IPS DF 4.7 (cell line): Measurements from ENCODE around the gene FST.

Experiments used
- DNase-seq: peaks from one replicate; pipeline ENCODE4 v3.0.0-alpha.2; 2013; ENCODE audit warnings: low spot score; ENCODE audit errors: extremely low read depth

Gene FST, protein sequence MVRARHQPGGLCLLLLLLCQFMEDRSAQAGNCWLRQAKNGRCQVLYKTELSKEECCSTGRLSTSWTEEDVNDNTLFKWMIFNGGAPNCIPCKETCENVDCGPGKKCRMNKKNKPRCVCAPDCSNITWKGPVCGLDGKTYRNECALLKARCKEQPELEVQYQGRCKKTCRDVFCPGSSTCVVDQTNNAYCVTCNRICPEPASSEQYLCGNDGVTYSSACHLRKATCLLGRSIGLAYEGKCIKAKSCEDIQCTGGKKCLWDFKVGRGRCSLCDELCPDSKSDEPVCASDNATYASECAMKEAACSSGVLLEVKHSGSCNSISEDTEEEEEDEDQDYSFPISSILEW

DNA sequence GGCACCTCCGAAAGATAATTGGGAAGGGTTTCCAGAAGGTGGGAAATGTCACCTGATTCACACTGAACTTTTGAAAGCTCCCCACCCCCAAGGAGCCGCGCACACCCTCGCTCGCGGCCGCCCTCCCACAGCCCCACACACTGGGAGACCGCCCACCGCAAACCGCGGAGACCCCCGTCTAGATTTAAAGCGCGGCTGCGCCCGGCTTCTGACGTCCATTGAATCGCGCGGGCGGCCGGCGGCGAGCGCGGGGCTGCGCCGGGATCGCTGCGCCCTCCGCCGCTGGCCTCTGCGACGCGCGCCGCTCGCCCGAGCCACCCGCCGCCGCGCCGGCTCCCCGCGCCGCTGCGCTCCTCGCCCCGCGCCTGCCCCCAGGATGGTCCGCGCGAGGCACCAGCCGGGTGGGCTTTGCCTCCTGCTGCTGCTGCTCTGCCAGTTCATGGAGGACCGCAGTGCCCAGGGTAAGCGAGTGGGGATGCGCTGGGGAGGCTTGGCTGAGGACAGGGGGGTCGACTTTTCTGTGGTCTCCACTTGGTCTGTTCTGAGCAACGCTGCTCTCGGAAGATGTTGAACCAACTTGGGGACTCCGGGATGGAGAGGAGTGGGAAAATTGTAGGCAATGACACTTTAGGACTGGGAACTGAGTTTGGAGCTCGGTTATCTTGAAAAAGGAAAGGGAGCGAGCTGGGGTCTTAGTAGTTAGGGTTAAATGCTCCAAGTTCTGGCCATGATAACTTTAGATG is at the start of gene FST:
TSS of gene FST (plus strand) at position 214 of the 743 bp plus-strand sequence. CDS start at position 377, 163 bp downstream.
- DNase-seq: no peak

DNA sequence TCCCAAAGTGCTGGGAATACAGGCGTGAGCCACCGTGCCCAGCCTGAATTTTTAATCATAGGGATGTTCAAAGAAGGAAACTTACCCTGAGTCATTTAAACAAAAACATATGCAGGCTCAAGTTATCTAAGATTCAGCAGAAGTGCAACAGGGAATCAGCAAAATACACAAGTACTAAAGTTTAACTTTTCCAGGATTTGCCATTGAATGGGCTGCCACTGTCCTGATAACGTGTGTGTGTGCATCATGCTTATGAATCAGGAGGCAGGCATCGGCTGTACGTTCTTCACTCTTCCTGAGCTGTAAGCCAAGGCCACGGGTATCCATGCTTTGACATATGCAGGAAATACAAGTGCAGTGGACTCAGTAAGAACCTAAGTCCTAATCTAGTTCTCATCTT is 48.8 kb upstream of the FST start:
- DNase-seq: no peak

DNA sequence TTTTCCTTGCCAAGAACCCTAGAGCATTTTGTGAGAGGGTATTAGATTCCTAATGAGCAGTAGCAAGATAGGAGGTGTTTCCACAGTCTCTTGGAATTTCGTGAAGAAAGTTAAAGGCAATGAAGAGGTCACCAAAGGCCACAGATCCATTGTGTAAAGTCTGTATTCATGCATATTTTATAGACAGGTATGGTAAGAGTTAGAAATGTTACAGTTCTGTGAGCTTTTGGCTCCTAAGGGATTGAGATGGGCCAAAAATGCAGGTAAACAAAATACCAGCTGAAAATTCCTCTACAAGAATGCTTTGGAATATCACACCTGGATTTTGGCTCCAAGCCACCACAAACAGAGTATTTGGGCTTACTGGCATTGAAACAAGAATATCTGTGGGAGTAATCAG is 47.4 kb upstream of the FST start:
- no peak for DNase-seq

DNA sequence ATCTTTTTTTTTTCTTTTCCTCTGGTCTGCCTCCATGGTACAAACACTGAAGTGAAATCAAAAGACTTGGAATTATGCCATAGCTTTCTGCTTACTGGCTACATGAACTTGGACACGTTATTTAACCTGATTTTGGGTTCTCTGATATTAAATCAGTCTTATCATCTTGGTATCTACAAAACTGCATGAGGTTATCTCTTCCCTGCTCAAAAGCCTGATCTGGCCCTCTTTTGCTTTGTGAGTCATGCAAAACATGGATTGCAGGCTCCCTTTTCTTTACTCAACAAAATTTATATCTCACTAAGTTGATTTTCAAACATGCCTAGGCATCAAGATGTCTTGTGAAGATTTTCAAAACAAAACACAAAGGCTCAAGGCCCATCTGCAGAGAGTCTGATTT is 45.9 kb upstream of the FST start:
- DNase-seq: no peak

DNA sequence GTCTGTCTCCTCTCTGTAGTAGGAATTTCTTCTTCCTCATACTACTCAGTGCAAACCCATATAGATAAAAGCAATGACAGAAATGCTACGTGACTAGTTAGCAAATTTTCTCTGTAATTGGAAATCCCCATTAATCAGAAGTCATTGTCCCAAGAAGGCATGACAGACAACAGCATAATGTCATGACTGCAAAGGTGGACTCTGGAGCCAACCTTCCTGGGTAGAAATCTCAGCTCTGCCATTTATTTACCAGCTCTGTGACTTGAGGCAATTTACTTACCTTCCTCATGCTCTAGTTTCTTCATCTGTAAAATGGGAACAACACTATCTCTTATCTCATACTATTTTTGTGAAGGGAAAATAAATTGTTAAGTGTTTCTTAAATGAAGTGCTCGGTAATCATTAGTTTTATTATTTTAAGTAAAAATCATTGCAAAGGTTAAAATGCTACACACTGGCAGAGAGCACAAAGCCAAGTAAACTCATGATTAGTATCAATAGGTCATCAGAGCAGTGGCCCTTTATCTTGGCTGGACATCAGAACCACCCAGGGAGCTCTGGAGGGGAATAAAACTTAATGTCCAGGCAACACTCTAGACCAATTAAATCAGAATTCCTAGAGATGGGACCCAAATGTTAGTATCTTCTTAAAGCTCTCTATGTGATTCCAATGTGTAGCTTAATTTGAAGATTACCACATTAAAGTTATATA is 43.8 kb upstream of the FST start:
- DNase-seq: no peak

DNA sequence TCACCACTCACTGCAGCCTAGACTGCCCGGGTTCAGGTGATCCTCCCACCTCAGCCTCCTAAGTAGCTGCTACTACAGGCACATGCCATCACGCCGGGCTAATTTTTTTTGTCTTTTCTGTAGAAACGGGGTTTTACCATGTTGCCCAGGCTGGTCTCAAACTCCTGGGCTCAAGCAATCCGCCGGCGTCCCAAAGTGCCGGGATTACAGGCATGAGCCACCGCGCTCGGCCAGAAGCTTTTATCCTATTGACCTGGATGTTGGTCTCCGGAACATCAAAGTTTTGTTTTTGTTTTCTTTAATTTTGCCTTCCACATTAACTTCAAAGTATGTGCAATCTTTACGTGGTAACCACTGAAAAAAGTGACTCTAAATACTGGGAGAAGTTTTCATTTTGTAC is 42.4 kb upstream of the FST start:
- DNase-seq: no peak

DNA sequence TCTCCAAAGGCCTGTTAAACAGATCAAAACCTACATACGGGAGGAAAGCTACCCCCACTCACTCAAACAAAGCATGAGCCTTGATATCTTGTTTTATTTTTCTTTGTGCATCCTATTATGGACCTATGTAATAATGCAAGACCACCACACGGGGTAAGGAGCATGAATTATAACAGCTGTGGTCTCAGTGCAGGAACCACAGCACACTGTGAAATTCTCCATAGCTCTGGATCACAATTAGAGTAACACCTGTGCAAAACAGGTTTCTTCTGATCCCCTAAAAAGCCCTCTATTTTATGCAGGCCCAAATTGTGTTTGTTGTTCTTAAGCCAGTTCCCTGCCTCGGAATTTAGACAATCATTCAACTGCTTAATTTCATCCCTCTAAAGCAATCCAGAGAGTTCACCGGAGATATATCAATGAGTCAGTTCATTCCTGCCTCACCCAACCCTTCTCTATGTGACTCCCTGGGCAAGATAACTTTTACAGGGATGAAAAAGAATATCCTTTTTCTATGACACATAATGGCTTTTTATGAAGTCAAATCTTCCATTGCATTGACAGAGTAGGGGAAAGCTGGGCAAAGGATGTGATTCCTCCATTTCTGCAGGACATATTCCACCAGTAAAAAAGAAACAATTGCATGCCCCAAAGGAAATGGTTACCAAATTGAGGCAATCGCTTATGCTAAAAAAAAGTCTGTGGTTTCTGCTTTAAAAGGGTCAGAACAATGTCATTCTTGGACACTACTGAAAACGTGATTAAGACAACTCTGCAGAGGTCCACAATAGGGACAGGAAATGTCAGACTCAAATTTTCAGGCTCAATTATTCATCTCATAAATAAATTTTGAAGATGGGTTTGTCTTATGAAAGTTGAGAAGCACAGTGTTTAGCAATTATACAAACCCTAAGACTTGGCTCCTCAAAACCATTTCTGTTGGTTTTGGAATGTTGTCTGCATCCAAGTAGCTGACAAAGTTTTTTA is 41.6 kb upstream of the FST start:
- DNase-seq: no peak

DNA sequence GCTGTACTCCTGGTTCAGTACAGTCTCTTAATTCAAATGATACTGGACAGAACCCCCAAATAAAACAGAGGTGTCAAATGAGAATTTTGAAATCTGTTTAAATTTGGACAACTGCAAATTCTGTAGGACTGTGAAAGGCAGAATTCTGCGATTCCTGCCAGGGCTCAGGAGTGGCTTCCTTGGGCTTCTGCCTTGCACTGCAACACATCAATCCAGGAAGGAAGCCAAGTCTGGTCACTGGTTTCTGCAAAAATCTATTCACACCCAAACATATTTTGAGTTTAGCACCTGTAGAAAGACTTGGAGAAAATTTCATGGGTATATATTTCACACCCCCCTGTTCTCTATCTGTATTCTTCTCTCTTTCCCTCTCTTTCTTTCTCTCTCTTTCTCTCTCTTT is 37.5 kb upstream of the FST start:
- no peak for DNase-seq

DNA sequence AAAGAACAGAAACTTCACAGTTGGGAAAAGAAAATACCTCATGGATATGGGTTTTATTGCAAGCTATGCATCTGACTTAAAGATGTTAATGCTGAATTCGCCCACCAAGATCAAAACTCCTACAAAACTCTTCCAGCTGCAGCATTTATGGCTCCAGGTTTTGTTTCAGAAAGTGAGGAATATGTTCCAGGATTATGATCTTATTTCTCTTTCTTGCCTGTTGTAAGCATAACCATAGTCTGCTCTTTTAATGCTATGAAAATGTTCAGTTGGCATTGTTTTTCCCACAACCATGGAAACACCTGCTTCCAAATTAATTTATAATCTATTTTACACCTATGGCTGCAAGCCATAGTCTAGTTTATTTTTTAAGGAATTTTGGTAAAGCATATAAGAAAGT is 34.9 kb upstream of the FST start:
- DNase-seq: no peak

DNA sequence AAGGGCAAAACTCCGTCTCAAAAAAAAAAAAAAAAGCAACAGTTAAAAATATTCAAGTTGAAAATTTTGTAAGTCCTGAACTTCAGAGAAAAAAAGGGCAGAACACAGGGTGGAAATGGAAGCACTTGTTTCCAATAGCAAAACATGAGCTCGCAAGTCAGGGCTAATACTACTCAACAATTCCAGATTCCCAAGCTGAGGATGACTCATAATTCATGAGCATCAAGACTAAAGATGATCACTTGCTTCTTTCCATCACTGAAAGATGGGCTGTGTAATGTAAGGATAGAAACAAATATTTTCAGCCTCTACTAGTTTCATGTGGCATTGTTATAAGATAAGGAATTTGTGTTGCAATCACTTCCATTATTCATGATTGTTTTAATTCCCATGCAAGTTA is 33.5 kb upstream of the FST start:
- DNase-seq: no peak

DNA sequence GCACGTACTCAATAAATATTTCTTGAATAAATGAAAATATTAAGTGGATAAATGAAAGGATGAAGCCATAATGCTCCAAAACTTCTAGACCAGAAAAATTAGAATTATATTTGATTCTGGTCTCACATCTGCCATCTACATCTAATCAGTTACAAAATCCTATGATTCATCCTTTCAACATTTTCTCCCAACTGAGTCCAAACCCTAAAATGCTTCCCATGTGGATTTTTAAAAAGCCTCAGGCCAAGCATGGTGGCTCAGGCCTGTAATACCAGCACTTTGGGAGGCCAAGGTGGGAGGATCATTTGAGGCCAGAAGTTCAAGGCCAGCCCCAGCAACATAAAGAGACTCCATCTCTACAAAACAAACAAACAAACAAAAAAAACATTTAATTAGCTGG is 31.6 kb upstream of the FST start:
- no peak for DNase-seq

DNA sequence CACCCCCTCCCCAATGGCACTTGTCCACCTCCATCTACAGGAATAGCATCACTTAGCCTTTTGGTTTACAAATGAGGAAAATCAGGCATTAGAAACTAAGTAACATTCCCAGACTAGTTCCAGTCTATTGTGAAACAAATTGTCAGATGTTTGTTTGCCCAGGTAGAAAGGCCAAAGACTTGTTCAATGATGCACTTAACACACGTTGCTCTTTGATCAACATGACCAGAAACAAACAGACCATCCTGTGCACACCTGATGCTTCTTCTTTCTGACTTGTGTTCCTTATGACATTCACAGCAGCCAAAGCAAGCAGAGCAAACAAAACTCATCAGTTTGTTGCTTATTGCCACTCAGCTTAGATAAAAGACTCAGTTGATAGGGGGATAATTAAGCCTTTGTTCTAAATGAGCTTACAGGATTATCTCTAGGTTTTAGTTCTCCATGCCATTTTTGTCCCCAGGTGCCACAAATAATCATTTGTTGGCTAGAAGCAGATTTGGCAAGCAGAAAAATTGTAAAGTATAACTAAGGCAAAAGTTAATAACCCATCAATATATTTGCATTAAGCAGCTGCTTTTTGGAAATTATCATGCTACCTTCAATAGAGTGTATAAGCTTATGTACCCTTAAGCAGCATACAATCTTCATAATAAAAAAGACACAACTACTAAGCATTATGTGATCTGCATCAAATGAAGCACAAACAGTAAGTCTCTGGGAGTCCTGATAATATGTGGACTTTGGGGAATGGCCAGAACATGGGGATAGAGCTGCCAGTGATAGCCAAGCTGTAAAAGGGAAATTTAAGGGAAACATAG is 26.3 kb upstream of the FST start:
- no peak for DNase-seq

DNA sequence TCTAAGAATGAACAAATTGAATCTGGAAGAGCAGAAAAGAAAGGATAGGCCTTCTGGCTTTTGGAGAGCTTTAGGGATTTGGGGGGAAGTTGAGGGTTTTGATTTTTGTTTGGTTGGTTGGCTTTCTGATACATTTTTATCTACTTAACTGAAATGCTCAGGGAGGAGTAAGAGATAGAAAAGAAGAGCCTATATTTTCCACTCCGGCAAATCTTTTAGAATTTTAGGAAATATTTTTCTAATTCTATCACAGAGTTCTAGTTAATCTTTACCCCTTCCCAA is 25.8 kb upstream of the FST start:
- no peak for DNase-seq

DNA sequence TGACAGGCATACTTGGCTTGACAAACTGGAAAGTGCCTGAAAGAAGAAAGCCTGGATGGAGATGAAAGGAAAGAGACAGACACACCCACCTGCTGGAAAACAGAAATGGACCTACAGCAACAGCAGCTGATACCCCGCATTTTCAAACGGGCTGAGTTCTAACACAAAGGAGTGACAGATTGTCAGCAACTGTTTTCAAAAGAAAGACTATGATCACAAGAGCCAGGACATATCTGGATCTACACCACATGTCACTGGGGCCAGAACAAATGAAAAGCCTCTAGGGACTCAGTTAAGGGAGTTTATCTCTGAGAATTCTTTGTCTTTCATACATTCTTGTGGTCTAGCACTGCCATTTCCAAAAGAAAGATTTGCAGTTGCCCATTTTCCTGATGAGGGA is 24.1 kb upstream of the FST start:
- DNase-seq: no peak

DNA sequence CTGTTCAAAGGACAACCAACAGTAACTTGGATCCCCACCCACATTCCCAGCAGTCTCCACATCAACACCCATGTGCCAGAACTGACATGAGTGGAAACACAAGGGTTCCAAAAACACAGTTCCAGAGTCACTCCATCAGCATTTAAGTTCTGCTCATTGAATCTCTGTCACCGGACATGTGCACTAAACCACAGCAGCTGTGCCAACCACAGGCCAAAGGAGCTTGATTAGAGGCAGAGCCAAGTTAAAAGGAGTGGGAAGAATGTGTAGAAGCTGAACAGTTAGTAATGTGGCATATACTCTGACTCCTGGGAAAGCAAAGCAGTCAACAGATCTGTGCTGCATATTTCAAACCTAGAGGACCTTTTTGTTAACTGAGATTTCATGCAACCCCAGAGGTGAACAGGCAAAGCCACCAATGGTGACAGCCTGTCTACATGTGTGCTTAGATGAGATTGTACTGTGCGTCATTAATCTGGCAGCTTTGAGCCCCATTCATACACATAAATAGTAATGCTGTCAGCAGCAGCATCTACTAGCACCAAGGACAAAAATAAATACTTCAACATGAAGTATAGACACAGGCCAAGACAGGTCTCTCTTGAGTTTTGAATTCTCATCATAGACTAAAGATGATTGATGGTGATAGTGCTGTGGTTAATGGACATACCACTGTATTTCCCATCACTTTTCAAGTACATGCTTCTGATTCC is 16.4 kb upstream of the FST start:
- DNase-seq: no peak

DNA sequence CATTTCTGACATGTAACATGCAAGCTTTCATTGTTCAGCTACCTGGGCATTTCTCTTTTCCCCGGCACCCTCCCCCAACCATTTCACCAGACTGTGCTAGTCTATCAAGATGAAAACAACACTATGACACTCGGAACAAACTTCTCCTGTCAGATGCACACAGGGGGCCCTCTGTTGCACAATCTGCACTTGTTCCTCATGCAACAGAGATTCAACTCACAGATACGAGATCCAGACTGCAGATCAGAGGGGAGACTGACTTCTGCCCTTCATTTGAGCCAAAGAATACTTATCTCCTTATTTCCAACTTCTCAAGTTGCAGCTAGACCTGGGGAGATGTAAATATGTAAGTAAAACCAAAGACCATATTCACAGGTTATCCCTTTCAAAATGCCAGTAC is 15.7 kb upstream of the FST start:
- no peak for DNase-seq

DNA sequence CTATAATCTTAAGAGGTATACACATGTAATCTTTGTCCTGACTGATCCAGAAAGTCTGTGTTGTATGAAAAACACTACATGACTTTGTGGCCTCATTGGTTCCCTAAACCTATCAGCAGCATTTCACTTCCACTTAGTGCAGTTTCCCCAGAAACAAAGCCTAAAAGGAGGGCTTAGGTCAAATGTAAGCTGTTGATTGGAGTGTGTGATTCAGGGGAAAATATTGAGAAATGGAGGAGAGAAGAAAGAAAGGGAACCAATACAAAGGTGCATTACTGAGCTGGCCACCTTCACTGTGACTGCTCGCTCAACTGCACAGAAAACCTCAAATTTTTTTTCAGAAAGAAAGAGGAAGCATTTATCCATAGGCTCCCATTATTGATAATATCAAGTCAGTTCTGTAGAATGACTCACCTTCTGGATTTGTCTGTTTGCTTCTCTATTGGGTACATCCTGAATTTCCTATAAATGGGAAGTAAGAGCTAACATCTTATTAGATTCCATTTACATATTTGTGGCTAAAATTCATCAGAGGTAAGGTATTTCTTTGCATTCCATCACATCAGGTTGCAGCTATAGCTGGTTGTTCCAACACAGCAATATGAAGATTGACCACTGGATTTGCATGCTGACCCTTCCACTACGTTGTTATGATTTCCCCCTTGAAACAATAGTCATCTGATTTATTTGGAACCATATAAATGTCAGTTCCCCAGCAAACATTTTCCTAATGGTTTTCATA is 10.3 kb upstream of the FST start:
- no peak for DNase-seq

DNA sequence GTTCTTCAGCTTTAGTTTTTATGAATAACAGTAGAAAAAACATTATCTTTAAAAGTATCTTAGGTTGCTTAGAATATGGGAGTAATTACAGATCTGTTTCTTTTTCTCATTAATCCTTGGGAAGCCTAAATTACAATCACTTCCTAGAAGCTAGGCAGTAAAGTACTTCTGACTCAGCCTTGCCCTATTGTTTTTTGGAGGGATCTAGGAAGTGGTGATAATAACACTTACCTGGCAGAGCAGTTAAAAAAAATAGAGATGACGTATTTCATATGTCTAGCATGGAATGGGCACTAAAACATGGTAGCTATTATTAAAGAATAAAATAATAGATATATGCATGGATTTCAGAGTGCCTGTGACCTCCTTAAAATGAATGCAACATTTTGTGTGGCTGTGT is 8.2 kb upstream of the FST start:
- no peak for DNase-seq
